Thyroid gland (tissue), 4 donors: ENCODE data around the gene S100A2.

Source experiments
- CTCF ChIP-seq, 6 experiments: fragments of 200-600 bp in 3 of 6; fragments of 450-650 bp in 3 of 6; sonication (generic) in 3 of 6; IDR thresholded peaks; one replicate each; pipeline ENCODE4 v1.5.1; 2016 to 2019; ENCODE audit warnings: antibody characterized with exemption in 6 of 6, mild to moderate bottlenecking in 2 of 6, inconsistent platforms in 1 of 6, moderate library complexity in 1 of 6
- POLR2A ChIP-seq, 2 donors: fragments of 450-650 bp; IDR thresholded peaks; one replicate each; pipeline ENCODE4 v1.6.1; 2017; ENCODE audit warnings: antibody characterized with exemption in 2 of 2, mild to moderate bottlenecking in 2 of 2, moderate library complexity in 1 of 2

DNA sequence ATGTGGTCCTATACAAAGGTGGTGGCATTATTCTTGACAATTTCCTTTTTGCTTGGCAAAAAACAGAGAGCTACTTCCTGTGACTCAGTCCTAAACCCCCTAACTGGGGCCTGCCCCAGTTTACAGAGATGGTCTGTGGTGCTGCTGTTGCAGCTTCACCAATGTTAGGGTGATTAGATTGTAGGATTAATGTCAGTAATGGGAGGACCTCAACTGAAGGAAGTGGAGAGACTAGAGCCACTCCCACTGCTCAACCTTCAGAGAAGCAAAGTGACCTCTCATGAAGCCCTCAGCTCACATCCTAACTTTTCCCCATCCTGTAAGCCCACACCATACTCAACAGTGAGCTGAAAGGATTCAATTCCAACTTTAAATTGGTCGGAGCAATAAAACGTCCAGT is 33.5 kb downstream of the S100A2 start:
- TF ChIP-seq CTCF (IDR thresholded peaks at IDR 0.05) (no peak), POLR2A (IDR thresholded peaks at IDR 0.05) (no peak)
